HEK293 (cell line): Measurements from ENCODE around the gene PSMB11.

Experiments used
- CTCF ChIP-seq: fragments of 450-650 bp; formaldehyde crosslinking; IDR thresholded peaks from 2 replicates; pipeline ENCODE4 v1.5.1; 2016; ENCODE audit warnings: missing biosample characterization, missing genetic modification characterization
- PATZ1 ChIP-seq: fragments of 450-650 bp; formaldehyde crosslinking; IDR thresholded peaks from 2 replicates; pipeline ENCODE4 v1.5.1; 2016; ENCODE audit warnings: missing biosample characterization, missing genetic modification characterization
- REST ChIP-seq: fragments of 450-650 bp; formaldehyde crosslinking; IDR thresholded peaks from 2 replicates; pipeline ENCODE4 v1.5.1; 2016; ENCODE audit warnings: missing biosample characterization, missing genetic modification characterization
- ZBTB1 ChIP-seq: fragments of 450-650 bp; formaldehyde crosslinking; IDR thresholded peaks from 2 replicates; pipeline ENCODE4 v1.5.1; 2016; ENCODE audit warnings: missing biosample characterization, missing genetic modification characterization
- ZBTB20 ChIP-seq: fragments of 450-650 bp; formaldehyde crosslinking; IDR thresholded peaks from 2 replicates; pipeline ENCODE4 v1.5.1; 2016; ENCODE audit warnings: missing biosample characterization, missing genetic modification characterization
- ZNF274 ChIP-seq, 2 experiments: fragments of 200-500 bp in 1 of 2; fragments of 450-650 bp in 1 of 2; sonication (Bioruptor generic) in 1 of 2; formaldehyde crosslinking in 1 of 2; IDR thresholded peaks; 2 replicates each; pipeline versions ENCODE4 v1.5.1 to v1.6.1; 2014 to 2016; ENCODE audit warnings: borderline replicate concordance in 1 of 2, inconsistent platforms in 1 of 2, low read length in 1 of 2, missing biosample characterization in 1 of 2, missing genetic modification characterization in 1 of 2
- ZNF629 ChIP-seq: fragments of 450-650 bp; formaldehyde crosslinking; IDR thresholded peaks from 2 replicates; pipeline ENCODE4 v1.5.1; 2017; ENCODE audit warnings: missing biosample characterization, missing genetic modification characterization

- TF ChIP-seq ZNF629 (tag by site-specific recombination) (no peak), REST (tag by site-specific recombination) (no peak), ZBTB20 (tag by site-specific recombination) (no peak), ZNF274 (IDR thresholded peaks at IDR 0.05; ENCODE audit: low read length) (no peak), ZNF274 (tag by site-specific recombination; IDR thresholded peaks at IDR 0.05; ENCODE audit: borderline replicate concordance) (no peak), ZBTB1 (tag by site-specific recombination) (no peak), PATZ1 (no peak), CTCF (tag by site-specific recombination) (no peak)
These were observed 1.9 kb upstream of the PSMB11 start for GRCh38 chr14:23040100-23040499.
